GM12892 (cell line): ENCODE data around the gene DDX51.

Experiments used
- DNase-seq: peaks from one replicate; pipeline ENCODE4 v3.0.0; 2011; ENCODE audit not compliant: insufficient read length
- FAIRE-seq: peaks from 2 replicates; lab custom pipeline; 2011; peaks lifted over from hg19 to GRCh38; lab: Jason Lieb, UNC
- POLR2A ChIP-seq: IDR thresholded peaks from 2 replicates; pipeline ENCODE4 v1.6.1; 2011; ENCODE audit warnings: low read depth, low read length, control low read depth
- POLR2AphosphoS5 ChIP-seq: IDR thresholded peaks from 2 replicates; pipeline ENCODE4 v1.6.1; 2011; ENCODE audit warnings: low read depth, low read length, control low read depth
- TAF1 ChIP-seq: IDR thresholded peaks from 2 replicates; pipeline ENCODE4 v1.6.1; 2011; ENCODE audit warnings: low read depth, mild to moderate bottlenecking, control low read depth, low read length, borderline replicate concordance

DDX51 gene

GRCh38 chr12:132094269-132094891 lies 49.7 kb downstream of the DDX51 start:
- no peak for DNase-seq
- no peak for TF ChIP-seq TAF1
- no peak for TF ChIP-seq POLR2AphosphoS5
- no peak for TF ChIP-seq POLR2A
- no peak for FAIRE-seq

GRCh38 chr12:132089407-132089910 lies 54.7 kb downstream of the DDX51 start:
- FAIRE-seq (no peak), DNase-seq (no peak)
- TF ChIP-seq TAF1 (no peak), POLR2AphosphoS5 (no peak), POLR2A (no peak)
